HG02943 (cell line): ENCODE measurements around the gene DTNBP1.
A peak's percentile ranks its signal among the peaks of the same experiment; 100 is the strongest.

Experiments
- ATAC-seq: cut with Tn5 transposase; IDR thresholded peaks from one replicate; pipeline ENCODE4 v1.9.1; 2021; ENCODE audit warnings: mild to moderate bottlenecking, low read depth, moderate library complexity; ENCODE audit not compliant: unreplicated experiment

Gene DTNBP1, protein sequence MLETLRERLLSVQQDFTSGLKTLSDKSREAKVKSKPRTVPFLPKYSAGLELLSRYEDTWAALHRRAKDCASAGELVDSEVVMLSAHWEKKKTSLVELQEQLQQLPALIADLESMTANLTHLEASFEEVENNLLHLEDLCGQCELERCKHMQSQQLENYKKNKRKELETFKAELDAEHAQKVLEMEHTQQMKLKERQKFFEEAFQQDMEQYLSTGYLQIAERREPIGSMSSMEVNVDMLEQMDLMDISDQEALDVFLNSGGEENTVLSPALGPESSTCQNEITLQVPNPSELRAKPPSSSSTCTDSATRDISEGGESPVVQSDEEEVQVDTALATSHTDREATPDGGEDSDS

DNA sequence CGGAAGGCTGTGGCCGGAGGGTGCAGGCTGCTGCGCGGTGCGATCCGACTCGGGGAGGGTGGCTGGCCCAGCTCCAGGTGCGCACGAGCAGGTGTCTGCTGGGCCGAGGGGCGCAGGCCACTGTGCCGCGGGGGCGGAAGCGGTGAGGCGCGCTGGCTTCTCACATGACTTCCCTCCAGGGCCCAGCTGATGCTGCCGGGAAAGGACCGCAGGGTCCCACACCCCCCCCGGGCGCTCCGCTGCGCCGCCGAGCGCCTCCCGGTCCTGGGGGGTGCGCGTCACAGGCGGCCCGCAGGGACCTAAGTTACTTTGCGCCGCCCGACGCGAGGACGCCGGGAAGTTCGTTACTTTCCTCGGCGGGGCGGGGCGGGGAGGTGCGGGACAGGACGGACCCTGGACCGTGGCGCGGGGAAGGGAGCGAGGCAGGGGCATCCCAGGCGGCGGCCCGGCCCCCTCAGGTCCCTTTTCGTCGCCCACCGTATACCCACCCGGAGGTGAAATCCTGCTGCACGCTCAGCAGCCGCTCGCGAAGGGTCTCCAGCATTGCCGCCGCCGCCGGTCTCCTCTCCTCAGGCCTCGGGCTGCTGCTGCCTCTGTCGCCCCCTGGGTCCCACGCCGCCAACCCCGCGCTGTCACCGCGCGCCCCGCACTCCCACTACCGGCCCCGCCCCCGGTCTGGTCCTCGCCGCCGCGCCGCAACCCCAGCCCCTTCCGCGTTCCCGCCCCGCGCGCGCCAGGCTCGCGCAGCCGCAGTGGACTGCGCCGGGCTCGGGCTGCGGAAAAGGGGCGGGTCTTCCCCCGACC lies at the start of gene DTNBP1:
TSS of gene DTNBP1 (minus strand) at position 703 of the 804 bp plus-strand sequence. CDS start at position 544, 159 bp downstream.
- ATAC-seq = peak; percentile 64

GRCh38 chr6:15709651-15710269 lies 46.9 kb upstream of the DTNBP1 start:
- ATAC-seq = no peak

- ATAC-seq = no peak
Observed at GRCh38 chr6:15708231-15708630, 45.4 kb upstream of the DTNBP1 start.

DNA sequence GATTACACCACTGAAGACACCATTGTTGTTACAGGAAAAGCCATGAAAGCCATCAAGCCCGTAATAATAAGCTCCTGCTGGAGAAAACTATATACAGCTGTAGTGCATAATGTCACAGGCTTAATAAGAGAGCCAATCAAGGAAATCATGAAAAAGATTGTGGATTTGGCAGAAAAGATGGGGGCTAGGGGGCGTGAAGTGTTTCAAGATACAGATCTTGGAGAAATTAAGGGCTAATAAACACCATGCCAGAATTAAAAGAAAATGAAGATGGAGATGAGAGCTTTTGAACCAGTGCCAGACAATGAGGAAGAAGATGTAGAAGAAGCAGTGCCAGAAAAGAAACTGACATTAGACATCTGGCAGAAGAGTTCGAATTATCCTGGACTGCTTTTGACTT lies 43.2 kb upstream of the DTNBP1 start:
- ATAC-seq = no peak

DNA sequence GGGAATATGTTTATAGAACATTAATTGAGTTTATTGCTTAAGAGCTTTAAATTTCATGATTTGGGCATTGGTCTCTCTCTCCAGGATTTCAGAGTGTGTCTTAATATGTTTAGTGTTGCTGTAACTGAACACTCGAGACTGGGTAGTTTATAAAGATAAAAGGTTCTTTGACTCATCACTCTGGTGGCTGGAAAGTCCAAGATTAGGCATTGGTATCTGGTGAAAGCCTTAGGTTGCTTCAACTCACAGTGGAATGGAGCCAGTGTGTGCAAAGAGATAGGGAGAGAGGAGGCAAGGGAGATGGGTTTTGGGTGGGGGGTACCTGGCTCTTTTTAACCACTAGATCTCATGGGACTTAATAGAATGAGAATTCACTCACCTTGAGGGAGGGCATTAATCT lies 35.6 kb upstream of the DTNBP1 start:
- ATAC-seq = no peak

- ATAC-seq = no peak
Observed at GRCh38 chr6:15697895-15698294, 35.1 kb upstream of the DTNBP1 start.

GRCh38 chr6:15691250-15691869 lies 28.5 kb upstream of the DTNBP1 start:
- ATAC-seq = peak; percentile 89

GRCh38 chr6:15690510-15690909 lies 27.7 kb upstream of the DTNBP1 start:
- ATAC-seq = no peak

- no peak for ATAC-seq
Observed at GRCh38 chr6:15689586-15690482, 27.0 kb upstream of the DTNBP1 start.

GRCh38 chr6:15685619-15686018 lies 22.8 kb upstream of the DTNBP1 start:
- no peak for ATAC-seq

DNA sequence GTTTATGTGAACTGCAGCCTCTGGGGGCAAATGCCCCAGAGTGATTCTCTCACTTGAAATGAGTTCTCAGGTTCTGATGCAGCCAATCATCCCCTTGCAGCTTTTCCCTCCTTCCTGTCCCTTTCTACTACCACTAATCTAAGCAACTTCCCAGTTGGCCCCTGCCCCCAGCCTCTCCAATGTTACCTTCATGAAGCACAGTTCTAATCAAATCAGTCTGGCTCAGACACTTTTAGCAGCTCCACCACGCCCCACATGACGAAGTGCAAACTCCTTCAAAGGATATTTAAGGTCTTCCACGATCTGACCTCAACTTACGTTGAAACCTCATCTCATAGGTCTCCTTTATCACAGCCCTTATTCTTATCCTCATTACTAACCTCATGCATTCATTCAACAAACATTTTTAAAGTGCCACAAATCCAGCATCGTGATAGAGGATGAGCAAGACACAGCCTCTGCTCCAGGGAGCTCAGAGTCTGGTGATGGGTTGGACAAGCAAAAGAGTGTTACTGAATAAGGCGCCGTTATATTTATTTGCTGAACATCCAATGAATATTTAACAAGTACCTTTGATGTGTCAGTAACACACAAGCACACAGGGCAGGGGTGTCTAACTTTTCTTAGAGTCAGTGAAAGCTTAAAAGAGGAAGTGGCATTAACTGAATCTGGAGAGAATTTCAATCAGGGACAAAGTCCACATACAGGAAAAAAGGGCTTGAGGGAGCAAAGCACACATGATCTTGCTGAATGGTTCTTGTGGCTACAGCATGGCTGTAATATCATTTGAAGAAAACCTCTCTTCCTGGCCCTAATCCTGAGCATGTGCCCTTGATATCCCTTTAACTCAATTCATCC lies 20.4 kb upstream of the DTNBP1 start:
- no peak for ATAC-seq

- ATAC-seq = no peak
Observed at GRCh38 chr6:15681946-15682345, 19.1 kb upstream of the DTNBP1 start.

DNA sequence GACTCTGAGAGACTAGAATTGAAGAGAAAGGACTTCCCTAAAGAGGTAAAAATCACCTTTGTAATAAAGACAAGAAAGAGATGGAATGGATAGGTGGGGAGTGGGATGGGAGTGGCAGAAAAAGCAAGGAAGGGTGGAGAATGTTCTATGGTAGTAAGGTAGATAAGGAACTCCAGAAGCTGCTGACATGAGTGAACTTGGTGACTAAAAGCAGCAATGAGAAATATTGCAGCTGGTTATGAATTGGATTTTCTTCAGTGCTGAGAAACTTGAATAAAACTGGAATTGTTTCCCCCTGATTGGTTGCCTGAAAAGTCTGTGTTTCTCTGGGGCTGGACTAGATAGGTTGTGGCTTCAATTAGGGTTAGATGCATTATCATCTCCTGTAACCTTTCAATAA lies 15.7 kb upstream of the DTNBP1 start:
- ATAC-seq = no peak

DNA sequence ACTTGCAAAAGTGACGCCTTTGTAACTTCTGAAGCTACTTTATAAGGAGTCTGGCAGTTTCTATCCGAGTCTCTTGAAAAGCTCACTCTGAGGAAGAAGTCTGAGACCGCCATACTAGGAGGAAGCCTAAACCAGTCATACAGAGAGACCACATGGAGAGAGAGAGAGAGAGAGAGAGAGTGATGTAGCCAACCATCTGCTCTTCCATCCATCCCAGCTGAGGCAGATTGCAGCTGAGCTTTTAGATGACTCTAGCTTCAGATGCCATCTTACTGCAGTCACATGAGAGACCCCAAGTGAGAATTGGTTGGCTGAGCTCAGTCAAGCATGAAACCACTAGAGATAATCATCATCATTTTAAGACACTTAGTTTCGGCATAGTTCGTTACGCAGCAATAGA lies 15.0 kb upstream of the DTNBP1 start:
- ATAC-seq = no peak

DNA sequence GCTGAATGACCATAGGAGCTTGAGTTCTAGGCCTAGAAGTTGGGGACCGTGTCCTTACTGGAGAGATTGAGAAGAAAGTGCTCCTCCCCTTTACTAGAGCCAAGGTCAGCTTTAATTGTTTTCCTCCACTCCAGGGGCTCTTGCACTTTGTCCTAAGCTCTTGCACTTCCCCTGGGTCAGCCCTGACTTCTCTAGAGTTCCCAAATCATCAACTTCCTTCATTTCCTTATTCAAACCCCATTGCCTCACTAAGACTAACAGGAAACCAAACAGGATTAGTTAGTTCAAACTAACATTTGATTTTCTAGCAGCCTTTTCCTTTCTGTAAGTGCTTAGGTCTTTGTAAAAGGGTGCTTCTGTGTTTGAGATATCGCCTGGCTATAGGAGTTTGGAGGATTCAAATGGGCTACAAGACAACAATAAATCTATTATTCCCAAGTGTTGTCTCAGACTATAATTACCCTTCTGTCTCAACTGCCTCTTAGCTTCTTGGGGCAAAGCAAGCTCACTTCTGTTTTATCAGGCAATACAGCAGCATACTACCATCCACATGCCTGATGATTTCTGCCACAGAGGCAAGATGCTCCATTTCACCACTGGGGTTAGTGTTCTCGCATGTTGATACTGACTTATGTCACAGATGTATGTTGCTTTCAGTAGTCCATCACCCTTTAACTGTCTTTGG lies 12.8 kb upstream of the DTNBP1 start:
- no peak for ATAC-seq

DNA sequence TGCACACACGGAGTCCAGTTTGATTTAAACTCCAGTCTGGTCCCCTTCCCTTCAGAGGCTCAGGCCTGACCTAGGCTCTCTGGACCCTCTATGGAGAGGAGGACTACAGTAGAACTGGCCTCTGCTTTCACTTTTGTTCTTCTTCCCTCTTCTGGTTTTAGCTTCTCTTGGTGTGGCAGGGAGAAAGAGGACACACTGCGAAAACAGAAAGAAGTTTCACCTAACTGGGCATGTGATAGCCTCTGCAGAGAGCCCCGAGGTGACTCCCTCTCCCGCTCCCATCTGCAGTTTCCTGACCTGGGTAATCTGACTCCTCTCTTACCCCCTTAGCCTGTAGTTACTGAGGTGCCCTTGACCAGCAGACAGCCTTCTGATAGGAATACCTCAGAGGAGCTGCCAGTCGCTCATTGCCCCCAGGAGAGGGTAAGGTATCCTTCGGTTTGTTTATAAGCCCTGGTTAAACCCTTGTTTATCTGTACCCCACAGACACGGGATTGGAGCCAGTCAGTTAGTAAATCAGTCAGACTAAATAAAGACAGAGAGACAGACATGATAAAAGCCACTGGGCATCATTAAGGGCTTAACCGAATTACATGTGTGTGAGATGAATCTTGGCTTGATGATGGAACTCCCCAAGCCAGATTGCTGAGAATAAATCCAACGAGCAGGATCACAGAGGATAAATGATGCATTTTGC lies 12.0 kb upstream of the DTNBP1 start:
- ATAC-seq = no peak

GRCh38 chr6:15673666-15674065 lies 10.8 kb upstream of the DTNBP1 start:
- ATAC-seq = no peak

DNA sequence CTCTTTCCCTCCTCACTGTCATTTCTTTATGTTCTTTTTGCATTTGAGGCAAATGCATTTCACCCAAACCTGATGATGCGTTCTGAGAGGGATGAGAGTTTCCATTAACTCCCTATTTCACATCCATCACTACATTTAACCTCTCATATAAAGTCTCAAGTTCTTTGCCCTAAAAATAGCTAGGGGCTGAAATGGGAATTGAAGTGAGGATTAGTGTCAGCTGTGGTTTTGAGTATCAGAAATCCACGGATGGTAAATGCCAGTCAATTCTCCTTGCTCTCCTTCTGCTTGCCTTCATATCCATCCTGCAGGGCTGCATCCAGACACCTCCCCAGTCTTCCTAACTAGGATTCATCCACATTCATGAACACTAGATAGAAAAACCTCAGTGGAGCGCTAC lies 10.0 kb upstream of the DTNBP1 start:
- no peak for ATAC-seq
